ENCODE results near the gene GID4.

GRCh38 chr17:18106211-18106610 lies 67.0 kb downstream of the GID4 start:
- TF ChIP-seq CTCF (IDR thresholded peaks at IDR 0.05 in 4 of 5, conservative IDR thresholded peaks at IDR 0.05 in 1 of 5) (no peak), POLR2A (IDR thresholded peaks at IDR 0.05) (no peak)
